AML-193 (cell line): Measurements from ENCODE around the gene NFIB.

ENCODE experiments used
- DNase-seq, 2 experiments: peaks; one replicate each; lab custom pipeline; 2025; lab: John Stamatoyannopoulos, UW

NFIB gene

GRCh38 chr9:14212697-14213420 lies 101.1 kb downstream of the NFIB start:
- DNase-seq: no peak

GRCh38 chr9:14212077-14212476 lies 101.9 kb downstream of the NFIB start:
- DNase-seq: no peak

GRCh38 chr9:14211564-14211963 lies 102.4 kb downstream of the NFIB start:
- no peak for DNase-seq

GRCh38 chr9:14210428-14210827 lies 103.5 kb downstream of the NFIB start:
- no peak for DNase-seq

GRCh38 chr9:14209399-14210345 lies 104.3 kb downstream of the NFIB start:
- DNase-seq: no peak

- no peak for DNase-seq
Measured at GRCh38 chr9:14207352-14207995, 106.5 kb downstream of the NFIB start.

- no peak for DNase-seq
Measured at GRCh38 chr9:14205463-14205862, 108.5 kb downstream of the NFIB start.

GRCh38 chr9:14203356-14204056 lies 110.4 kb downstream of the NFIB start:
- no peak for DNase-seq

- DNase-seq: no peak
Measured at GRCh38 chr9:14198841-14199455, 115.0 kb downstream of the NFIB start.

- DNase-seq: no peak
Measured at GRCh38 chr9:14198047-14198840, 115.7 kb downstream of the NFIB start.

GRCh38 chr9:14197325-14197858 lies 116.5 kb downstream of the NFIB start:
- DNase-seq: no peak

- no peak for DNase-seq
Measured at GRCh38 chr9:14193328-14193990, 120.5 kb downstream of the NFIB start.

- no peak for DNase-seq
Measured at GRCh38 chr9:14192556-14192955, 121.4 kb downstream of the NFIB start.

- DNase-seq: no peak
Measured at GRCh38 chr9:14191512-14191911, 122.4 kb downstream of the NFIB start.

GRCh38 chr9:14190240-14190639 lies 123.7 kb downstream of the NFIB start:
- DNase-seq: no peak

- no peak for DNase-seq
Measured at GRCh38 chr9:14189578-14189977, 124.4 kb downstream of the NFIB start.

GRCh38 chr9:14189146-14189545 lies 124.8 kb downstream of the NFIB start:
- DNase-seq: no peak

GRCh38 chr9:14188538-14188937 lies 125.4 kb downstream of the NFIB start:
- DNase-seq: no peak

GRCh38 chr9:14188011-14188410 lies 125.9 kb downstream of the NFIB start:
- no peak for DNase-seq

GRCh38 chr9:14186096-14186495 lies 127.8 kb downstream of the NFIB start:
- no peak for DNase-seq
